GM19193 (cell line): ENCODE results near the gene ZDHHC3.

Experiments
- POLR2A ChIP-seq: IDR thresholded peaks from 4 replicates; pipeline ENCODE4 v1.6.1; 2011; ENCODE audit not compliant: insufficient read depth, insufficient read length; ENCODE audit errors: extremely low read depth

The ZDHHC3 gene

DNA sequence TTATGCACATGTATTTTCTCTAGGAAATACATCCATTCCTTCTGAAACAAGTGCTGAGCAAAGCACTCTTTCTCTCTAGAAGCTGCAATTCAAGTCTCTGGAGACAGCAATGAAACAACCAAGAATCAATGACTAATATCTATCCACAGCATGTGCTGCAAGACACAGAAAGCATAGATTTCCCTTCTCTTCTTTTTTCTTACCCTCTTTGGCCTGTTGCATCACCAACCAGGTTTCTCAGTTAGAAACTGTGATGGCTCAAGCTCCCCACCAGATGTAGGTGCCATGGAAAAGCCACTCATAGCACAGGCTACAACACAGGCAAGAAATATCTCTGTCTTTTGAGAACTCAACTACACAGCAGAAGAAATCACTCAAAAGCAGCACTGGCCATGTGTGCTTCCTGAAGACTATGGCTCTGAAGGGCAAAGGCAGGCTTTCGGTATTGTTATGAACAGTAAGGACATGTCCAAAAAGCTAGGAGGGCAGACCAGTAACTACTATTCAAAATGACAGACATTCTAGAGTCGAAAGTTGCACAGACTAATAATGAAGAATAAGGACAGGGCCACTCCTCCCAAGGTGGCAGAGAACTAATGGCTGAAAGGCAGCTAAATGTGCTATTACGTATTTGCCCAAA, 15.5 kb downstream of the ZDHHC3 start:
- TF ChIP-seq POLR2A, result no peak

DNA sequence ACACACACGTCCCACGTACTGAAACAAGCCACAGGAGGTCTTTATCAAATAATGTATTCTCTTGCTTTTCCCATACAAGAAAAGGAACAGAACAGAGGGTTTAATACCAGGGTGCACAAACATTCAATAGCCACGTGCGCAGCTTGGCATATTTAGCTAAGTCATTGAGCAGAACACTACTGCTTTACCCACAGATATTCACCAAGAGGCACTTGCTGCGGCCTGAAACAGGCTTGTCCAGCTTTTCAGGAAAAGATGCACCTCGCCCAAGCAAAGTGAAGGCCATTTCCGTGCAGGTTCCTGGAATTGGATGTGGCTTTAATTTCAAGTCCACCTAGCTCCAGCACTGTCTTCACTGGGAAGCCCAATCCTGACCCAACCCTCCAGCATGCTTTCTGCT, 17.6 kb downstream of the ZDHHC3 start:
- TF ChIP-seq POLR2A, result no peak

DNA sequence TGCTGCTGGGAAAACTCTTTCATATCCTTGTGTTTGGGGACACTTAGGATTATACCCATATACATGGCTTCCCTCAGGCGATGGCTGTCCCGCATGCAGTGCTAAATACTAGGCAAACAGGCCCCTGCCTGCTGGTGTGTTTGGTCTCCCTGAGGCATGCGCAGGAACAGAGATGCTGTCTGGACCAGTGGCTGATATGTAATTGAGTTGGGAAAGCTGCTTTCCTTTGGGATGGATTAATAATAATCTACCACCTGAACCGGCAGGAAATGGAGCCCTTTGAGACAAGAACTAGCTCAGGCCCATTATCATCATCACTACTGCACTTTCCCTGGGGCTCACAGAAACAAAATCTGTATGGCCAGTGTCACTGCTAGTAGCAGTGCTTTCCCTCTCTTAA, 18.0 kb downstream of the ZDHHC3 start:
- no peak for TF ChIP-seq POLR2A

DNA sequence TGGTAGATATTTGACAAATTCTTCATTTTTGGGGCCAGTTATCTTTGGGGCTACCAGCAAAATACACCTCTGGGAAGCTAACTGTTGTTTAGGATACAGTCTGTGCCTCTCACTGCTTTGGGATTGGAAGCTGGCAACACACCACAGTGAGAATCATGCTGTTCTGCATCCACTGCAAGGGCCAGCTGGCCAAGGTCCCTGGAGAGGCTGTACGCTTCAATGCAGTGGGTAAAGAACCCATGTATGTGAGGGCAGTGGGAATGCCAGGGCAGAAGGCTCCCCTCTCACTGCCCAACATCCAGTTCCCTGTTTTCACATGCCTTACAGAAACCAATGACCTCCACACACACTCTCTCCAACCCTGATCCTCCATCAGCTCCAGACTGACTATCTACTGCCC, 20.1 kb downstream of the ZDHHC3 start:
- TF ChIP-seq POLR2A, result no peak

DNA sequence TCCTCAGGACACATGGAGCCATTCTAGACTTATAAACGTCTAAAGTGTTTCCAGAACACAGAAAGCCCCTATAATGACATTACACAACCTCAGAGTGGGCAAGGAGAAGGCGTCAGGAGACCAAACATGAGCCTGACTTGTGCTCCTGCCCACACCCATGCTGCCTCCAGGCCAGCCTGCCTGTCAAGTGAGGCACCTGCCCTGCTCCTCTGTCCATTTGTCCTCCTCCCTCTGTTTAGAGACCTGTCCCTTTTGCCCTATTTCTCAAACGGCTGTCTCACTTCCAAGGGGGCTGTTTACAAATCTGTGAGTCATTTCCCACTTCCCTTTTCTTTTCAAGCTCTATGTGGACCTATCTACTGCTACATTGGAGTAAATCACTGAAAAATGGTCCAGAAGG, 21.0 kb downstream of the ZDHHC3 start:
- no peak for TF ChIP-seq POLR2A

DNA sequence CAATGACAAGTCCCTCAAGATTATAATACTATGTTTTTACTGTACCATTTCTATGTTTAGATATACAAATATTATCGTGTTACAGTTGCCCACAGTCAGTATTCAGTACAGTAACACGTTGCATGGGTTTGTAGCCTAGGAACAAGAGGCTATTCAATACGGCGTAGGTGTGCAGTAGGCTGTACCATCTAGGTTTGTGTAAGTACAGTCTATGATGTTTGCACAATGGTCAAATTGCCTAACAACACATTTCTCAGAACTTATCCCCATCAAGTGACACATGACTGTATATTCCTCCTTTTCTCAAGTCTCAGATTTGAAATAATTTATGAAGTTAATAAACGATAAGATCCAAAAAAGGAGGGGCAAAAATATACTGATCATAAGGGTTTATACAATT, 21.7 kb downstream of the ZDHHC3 start:
- no peak for TF ChIP-seq POLR2A

DNA sequence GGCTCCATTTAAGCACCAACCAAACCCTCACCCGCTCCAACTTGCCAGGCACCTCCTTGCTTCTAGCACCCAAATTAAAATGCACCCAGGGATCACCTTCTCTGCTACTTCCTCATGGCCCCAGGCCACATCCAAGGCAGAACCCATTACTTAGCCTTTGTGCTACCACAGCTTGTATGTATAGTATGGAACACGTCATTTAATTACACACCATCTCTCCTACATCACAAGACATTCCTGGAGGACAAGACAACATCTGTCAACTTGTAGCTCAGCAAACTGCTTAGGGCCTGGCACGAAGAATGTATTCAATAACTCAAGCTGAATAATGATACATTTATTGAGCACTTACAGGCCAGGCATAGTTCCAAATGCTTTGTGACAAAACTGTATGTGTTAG, 23.3 kb downstream of the ZDHHC3 start:
- no peak for TF ChIP-seq POLR2A

DNA sequence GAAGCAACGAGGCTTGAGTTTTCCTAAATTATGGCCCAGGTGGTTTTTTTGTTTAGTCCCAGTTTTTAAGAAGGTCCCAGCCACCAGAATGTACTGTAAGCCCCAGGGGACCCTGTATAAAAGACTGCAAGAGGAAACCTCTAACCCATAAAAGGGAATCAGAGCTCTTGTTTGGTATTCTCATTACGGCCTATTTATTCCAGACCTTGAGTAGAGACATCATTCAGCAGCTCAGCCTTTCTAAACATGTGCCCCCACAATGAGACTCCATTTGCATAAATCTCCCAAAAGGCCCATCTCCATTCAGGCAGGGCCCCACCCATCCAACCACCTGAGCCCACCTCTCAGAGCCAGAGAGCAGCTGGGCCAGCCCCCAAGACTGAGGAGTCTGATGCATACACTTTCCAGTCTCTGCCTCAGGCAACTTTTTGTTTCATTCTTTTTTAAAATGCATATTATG, 25.7 kb downstream of the ZDHHC3 start:
- TF ChIP-seq POLR2A, result no peak

DNA sequence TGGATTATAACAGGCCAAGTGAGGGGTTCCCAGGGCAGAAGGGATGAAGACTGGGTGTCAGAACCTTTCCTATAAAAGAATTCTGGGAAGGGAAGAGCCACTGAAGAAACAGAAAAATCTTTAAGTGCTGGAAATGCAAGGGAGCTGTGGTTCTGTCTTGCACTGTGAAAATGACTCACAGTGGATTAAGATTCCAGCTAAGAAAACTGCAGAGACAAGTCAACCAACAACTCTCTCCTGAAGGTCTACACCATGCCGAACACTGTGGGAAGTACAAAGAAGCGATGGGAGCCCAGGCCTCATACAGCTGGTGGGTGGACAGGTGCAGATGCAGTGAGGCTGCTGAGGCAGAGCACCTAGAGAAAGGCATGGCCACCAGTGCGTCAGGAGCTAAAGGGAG, 27.7 kb downstream of the ZDHHC3 start:
- TF ChIP-seq POLR2A, result no peak

DNA sequence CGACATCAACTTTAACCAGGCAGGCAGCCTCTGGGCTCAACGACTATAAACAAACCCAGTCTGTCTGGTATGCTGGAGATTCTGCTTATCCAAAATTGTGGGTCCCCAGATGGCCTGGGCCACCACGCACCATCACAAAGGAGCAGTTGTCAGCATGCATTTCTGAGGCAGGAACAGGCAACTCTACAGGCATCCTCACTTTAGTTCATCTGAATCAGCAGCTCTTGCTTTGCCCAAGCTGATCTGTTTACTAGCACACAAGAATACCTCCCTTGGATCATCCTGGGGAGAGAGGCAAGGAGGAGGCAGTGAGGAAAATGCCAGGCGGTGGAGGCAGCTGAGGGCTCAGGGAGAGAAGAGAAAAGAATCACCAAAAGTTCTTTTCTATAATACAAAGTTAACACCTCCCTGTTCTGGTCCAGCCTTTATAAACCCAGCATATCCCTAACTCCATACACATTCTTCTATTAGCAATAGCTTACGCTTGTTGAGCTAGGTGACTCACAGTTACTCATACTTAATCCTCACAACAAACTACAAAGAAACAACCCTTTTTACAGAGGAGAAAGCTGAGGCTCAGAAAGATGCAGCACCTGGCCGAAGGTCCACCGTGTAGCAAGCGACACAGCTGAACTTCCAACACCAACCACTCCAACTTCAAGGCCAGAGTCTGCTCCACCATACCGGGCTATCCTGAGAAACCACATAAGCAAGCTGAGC, 33.6 kb downstream of the ZDHHC3 start:
- TF ChIP-seq POLR2A, result no peak

DNA sequence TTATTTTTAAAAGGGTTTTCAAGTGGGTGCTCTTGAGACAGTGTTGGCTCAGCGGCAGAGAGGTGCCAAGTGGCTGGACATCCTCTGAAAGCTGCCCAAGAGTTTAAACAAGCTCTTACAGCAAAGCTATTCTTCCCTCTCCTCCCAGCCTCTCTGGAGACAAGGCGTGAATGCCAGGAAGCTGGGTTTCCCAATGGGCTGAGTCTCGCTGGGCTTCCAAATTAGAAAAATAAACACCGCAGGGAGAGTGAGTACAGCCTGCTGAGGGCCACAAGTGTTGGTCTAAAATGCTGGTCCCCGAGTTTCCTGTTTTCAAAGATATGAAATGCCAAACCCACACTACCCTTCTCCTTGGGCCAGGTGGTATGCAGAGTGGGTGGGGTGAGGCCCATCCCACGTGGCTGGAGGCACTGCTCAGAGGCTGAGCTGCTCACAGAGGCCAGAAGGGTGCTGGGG, 36.4 kb downstream of the ZDHHC3 start:
- TF ChIP-seq POLR2A, result no peak

DNA sequence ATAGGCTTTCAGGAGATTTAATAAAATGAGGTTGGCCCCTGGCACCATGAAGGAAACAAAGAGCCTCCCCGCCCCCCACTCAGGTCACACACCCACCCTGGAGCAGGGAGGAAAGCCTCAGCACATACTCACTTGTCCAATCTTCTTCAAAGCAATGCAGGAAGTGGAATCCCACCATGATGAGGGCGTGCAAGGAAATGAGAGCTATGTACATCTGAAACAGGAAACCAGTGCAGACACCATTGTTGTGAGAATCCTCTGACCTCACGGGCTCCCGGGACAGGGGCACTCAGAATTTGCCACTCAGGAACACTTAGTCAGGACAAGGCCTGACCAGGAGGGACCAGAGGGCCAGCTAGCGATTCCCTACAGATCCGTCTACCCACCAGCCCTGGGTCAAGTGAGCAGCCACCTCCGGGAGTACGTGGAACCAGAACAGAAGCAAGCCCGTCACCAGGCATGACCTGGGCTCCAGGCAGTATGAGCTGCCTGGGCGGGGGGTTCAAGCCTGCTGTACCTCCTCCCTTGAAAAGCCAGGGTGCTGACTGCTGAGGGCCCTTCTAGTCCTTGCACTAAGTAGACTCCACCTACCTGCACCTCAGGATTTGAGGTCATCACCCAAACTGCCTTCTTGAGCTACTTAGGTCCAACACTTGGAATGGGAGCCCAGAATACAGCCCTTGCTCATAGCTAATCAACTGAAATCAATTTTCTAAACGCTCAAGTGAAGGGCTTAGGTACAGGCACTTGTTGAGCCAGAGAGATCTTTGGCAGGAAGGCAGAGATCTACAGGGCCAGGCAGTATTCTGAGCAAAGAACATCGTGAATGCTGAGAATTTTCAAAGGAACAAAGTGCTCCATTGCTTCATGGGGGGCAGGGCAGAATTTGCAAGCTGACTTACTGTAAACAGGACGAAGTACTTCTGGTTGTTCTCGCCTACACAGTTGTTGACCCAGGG, 42.7 kb downstream of the ZDHHC3 start:
- TF ChIP-seq POLR2A, result no peak

DNA sequence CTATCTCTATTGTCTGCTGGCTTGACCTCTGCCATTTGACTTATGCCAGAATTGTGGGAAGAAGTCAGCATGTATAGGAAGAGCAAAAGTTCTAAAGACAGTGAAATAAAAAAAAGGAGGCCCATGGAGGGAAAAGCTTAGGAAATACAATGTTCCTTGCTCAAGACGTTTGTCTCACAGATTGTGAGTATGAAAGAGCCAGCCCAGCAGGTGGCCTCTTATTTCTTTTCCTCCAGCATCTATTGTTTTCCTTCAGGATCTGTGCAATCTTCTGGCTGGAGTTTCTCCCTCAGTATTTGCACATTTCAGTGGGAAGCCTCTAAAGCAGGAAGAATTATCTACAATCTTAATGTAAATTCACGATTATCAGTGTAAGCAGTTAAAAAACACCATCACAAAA, 43.7 kb downstream of the ZDHHC3 start:
- TF ChIP-seq POLR2A, result no peak

DNA sequence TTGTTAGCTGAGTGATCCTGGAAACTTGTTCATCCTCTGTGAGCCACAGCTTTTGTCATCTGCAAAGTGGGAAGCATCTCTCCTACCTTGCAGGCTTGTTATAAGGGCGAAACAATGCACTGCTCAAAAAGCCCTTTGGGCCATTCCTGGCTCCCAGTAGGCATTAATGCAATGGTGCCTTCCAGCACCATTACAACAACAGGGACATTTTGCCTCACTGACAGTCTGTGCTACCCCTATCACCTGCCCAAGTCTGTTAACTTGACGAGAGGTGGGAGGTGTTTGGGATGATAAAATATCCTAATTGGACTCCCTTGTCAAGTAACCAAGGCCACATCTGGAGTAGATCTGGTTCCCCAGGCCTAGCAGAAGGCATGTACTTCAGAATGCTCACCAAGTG, 44.2 kb downstream of the ZDHHC3 start:
- no peak for TF ChIP-seq POLR2A

DNA sequence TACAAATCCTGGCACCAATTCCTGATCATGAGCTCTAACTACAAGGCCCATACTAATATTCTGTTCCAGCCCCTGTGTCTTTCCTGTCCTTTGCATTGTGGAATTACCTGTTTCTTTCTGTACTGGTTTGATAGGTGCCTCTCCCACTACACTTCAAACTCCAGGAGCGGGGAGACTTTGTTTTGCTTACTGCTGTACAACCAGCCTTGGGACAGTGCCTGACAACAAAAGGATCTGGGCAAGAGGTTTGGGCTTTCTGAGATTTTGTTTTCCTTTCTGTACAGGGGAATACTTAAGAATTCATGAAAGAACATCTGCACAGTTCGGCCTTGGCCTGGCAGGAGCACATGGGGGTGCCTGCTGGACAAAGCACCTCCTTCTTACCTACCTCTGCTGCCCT, 45.1 kb downstream of the ZDHHC3 start:
- TF ChIP-seq POLR2A, result no peak
